HepG2 (cell line): ENCODE results near the gene PPRC1. TPM values are rescaled to one million over a fixed set of nuclear protein-coding genes. Genes with fewer than 3 reads are reported as not detected.

Experiments
- ARID3A ChIP-seq: IDR thresholded peaks from 2 replicates; pipeline ENCODE4 v1.6.1; 2012; ENCODE audit warnings: low read depth, low read length, improper control_type of control experiment
- BRCA1 ChIP-seq: sonication (generic); formaldehyde crosslinking; IDR thresholded peaks from 2 replicates; pipeline ENCODE4 v1.4.0; 2020; ENCODE audit warnings: missing genetic modification reagents
- HES4 ChIP-seq: sonication (generic); formaldehyde crosslinking; IDR thresholded peaks from 2 replicates; pipeline ENCODE4 v1.9.0; 2021; ENCODE audit warnings: mild to moderate bottlenecking, missing genetic modification reagents, borderline replicate concordance
- HOXA7 ChIP-seq: sonication (generic); formaldehyde crosslinking; IDR thresholded peaks from 2 replicates; pipeline ENCODE4 v1.8.1; 2022; ENCODE audit warnings: mild to moderate bottlenecking, missing genetic modification reagents, moderate library complexity
- IKZF1 ChIP-seq: fragments of 450-650 bp; IDR thresholded peaks from 2 replicates; pipeline ENCODE4 v1.7.1; 2016
- JUNB ChIP-seq: sonication (generic); formaldehyde crosslinking; IDR thresholded peaks from 2 replicates; pipeline ENCODE4 v1.8.0; 2022; ENCODE audit warnings: missing genetic modification reagents, mild to moderate bottlenecking, borderline replicate concordance
- MTA1 ChIP-seq: sonication (generic); formaldehyde crosslinking; IDR thresholded peaks from 2 replicates; pipeline ENCODE4 v1.4.0; 2020; ENCODE audit warnings: missing genetic modification reagents, mild to moderate bottlenecking, borderline replicate concordance
- MXD4 ChIP-seq: IDR thresholded peaks from 2 replicates; pipeline ENCODE4 v1.6.1; 2016; ENCODE audit warnings: mild to moderate bottlenecking, missing biosample characterization, missing genetic modification reagents
- POLR2G ChIP-seq: fragments of 200-400 bp; formaldehyde crosslinking; IDR thresholded peaks from 2 replicates; pipeline ENCODE4 v1.6.1; 2018; ENCODE audit warnings: mild to moderate bottlenecking, low read depth, low read length, moderate library complexity
- RAD51 ChIP-seq: fragments of 450-650 bp; IDR thresholded peaks from 2 replicates; pipeline ENCODE4 v1.6.1; 2016; ENCODE audit warnings: borderline replicate concordance
- SCMH1 ChIP-seq: sonication (generic); formaldehyde crosslinking; IDR thresholded peaks from 2 replicates; pipeline ENCODE4 v1.9.0; 2021; ENCODE audit warnings: missing genetic modification reagents, mild to moderate bottlenecking, borderline replicate concordance
- SETDB1 ChIP-seq: sonication (generic); formaldehyde crosslinking; IDR thresholded peaks from 2 replicates; pipeline ENCODE4 v1.5.1; 2020; ENCODE audit warnings: missing genetic modification reagents, mild to moderate bottlenecking, borderline replicate concordance
- SP1 ChIP-seq, 2 experiments: fragments of 450-650 bp in 1 of 2; sonication (generic) in 1 of 2; formaldehyde crosslinking in 1 of 2; IDR thresholded peaks; 2 replicates each; pipeline versions ENCODE4 v1.4.0 to v1.6.1; 2016 to 2020; ENCODE audit warnings: missing genetic modification reagents in 1 of 2
- STAT6 ChIP-seq: sonication (generic); formaldehyde crosslinking; IDR thresholded peaks from 2 replicates; pipeline ENCODE4 v1.4.0; 2020; ENCODE audit warnings: missing genetic modification reagents, mild to moderate bottlenecking, borderline replicate concordance
- U2AF1 ChIP-seq: fragments of 200-400 bp; formaldehyde crosslinking; optimal IDR thresholded peaks from 2 replicates; pipeline ENCODE3; 2017; ENCODE audit warnings: mild to moderate bottlenecking, low read depth, low read length
- ZFAT ChIP-seq: sonication (generic); formaldehyde crosslinking; conservative IDR thresholded peaks from 2 replicates; pipeline ENCODE4 v1.8.1; 2023; ENCODE audit warnings: missing genetic modification reagents, inconsistent platforms
- ZNF230 ChIP-seq: sonication (generic); formaldehyde crosslinking; IDR thresholded peaks from 2 replicates; pipeline ENCODE4 v1.4.0; 2020; ENCODE audit warnings: mild to moderate bottlenecking, missing genetic modification reagents
- ZNF547 ChIP-seq: sonication (generic); formaldehyde crosslinking; IDR thresholded peaks from 2 replicates; pipeline ENCODE4 v1.5.1; 2020; ENCODE audit warnings: mild to moderate bottlenecking, missing genetic modification reagents
- ZNF556 ChIP-seq: sonication (generic); formaldehyde crosslinking; IDR thresholded peaks from 2 replicates; pipeline ENCODE4 v1.4.0; 2020; ENCODE audit warnings: mild to moderate bottlenecking, missing genetic modification reagents, borderline replicate concordance
- ZNF614 ChIP-seq: IDR thresholded peaks from 2 replicates; pipeline ENCODE4 v1.6.1; 2018; ENCODE audit warnings: missing biosample characterization, missing genetic modification reagents, inconsistent platforms, borderline replicate concordance
- polyA plus RNA-seq, 8 experiments: library from polyadenylated mRNA; depleted of rRNA in 3 of 8; stranded (reverse) in 7 of 8; unstranded in 1 of 8; fragments of >200 nt; fragmentation: Illumina TruSeq in 4 of 8; extraction: Trizol in 4 of 8; gene quantifications; 2 replicates each; pipeline versions ENCODE4 v1.2.1 to v1.2.3, GENCODE V29; 2011 to 2016; ENCODE audit warnings: low read depth in 4 of 8, missing spikeins in 1 of 8, mixed read lengths in 1 of 8; ENCODE audit not compliant: insufficient read depth in 1 of 8
- total RNA-seq, 5 experiments: library from RNA; depleted of rRNA; stranded (reverse); fragments of >200 nt; fragmentation: Illumina TruSeq; extraction: Trizol; gene quantifications; 2 replicates each; pipeline ENCODE4 v1.2.3, GENCODE V29; 2016; ENCODE audit warnings: low read depth in 1 of 5
- TF ChIP-seq, protein P1 (sequence below): sonication (generic); formaldehyde crosslinking; IDR thresholded peaks from 2 replicates; pipeline ENCODE4 v1.4.0; 2020; ENCODE audit warnings: missing genetic modification reagents, borderline replicate concordance

Gene PPRC1
- total and polyA plus RNA-seq, 2 of the 13 experiments (the other 11 are each of a cell fraction or from before 2014, with no cell fraction given), result 18.7 to 24.2 TPM

DNA sequence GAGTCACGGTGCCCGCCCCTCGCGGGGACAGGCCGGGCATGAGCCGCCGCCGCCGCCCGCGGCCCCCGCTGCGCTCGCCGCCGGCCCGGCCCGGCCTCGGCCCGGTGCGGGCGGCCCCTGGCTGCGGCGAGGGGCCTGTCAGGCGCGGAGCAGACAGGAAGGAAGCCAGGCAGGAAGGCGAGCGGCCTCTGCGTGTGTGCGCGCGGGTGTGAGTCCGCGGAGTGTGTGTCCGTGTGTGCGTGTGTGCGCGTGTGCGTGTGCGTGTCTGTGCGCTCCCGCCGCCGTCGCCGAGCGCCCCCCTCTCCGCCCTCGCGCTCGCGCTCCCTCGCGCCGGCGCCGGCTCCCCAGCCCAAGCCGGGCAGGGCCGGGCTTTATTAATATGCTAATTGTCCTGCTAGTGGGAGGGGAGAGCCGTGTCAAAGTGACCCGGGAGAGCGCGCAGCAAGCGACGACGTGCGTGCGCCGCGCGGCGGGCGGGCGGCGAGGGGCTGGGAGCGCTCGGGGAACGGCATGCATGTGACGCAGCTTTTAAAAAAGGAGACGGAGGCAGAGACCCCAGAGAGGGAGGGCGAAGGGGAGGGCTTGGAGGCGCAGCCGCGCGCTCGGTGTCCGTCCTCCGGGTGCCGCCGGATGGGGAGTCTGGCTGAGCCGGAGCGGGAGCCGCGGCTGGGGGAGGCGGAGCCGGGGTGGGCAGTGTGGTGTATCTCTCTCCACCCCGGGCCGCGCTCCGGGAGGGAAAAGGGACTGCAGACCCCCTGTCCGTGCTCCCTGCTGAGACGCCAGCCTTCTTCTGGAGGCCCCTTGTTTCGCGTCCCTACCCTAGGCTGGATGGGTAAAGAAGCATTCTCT, 12.5 kb upstream of the PPRC1 start, which contains the start of gene LDB1 (continued):
- TF ChIP-seq STAT6 (CRISPR knock-in tag), result no peak
- peak; percentile 32; the same call in 1 of the 2 replicates for TF ChIP-seq ARID3A
- no peak for TF ChIP-seq SETDB1
- no peak for TF ChIP-seq HOXA7 (CRISPR knock-in tag)
- peak; percentile 59; the same call in 1 of the 2 replicates for TF ChIP-seq ZNF614 (CRISPR knock-in tag)
- TF ChIP-seq ZNF547 (CRISPR knock-in tag), result 0 out of 2 replicates have a peak, but pooled peaks have one; percentile 25
- no peak for TF ChIP-seq ZFAT
- no peak for TF ChIP-seq BRCA1 (CRISPR knock-in tag)
- no peak for TF ChIP-seq U2AF1
- TF ChIP-seq MXD4 (CRISPR knock-in tag), result 0 out of 2 replicates have a peak, but pooled peaks have one; percentile 32
- no peak for TF ChIP-seq IKZF1
- no peak for TF ChIP-seq RAD51
- TF ChIP-seq SCMH1 (CRISPR knock-in tag), result no peak
- no peak for TF ChIP-seq HES4 (CRISPR knock-in tag)
- TF ChIP-seq, protein P1, sequence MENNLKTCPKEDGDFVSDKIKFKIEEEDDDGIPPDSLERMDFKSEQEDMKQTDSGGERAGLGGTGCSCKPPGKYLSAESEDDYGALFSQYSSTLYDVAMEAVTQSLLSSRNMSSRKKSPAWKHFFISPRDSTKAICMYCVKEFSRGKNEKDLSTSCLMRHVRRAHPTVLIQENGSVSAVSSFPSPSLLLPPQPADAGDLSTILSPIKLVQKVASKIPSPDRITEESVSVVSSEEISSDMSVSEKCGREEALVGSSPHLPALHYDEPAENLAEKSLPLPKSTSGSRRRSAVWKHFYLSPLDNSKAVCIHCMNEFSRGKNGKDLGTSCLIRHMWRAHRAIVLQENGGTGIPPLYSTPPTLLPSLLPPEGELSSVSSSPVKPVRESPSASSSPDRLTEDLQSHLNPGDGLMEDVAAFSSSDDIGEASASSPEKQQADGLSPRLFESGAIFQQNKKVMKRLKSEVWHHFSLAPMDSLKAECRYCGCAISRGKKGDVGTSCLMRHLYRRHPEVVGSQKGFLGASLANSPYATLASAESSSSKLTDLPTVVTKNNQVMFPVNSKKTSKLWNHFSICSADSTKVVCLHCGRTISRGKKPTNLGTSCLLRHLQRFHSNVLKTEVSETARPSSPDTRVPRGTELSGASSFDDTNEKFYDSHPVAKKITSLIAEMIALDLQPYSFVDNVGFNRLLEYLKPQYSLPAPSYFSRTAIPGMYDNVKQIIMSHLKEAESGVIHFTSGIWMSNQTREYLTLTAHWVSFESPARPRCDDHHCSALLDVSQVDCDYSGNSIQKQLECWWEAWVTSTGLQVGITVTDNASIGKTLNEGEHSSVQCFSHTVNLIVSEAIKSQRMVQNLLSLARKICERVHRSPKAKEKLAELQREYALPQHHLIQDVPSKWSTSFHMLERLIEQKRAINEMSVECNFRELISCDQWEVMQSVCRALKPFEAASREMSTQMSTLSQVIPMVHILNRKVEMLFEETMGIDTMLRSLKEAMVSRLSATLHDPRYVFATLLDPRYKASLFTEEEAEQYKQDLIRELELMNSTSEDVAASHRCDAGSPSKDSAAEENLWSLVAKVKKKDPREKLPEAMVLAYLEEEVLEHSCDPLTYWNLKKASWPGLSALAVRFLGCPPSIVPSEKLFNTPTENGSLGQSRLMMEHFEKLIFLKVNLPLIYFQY (CRISPR knock-in tag), result no peak; the same call in 1 of the 2 replicates
- no peak for TF ChIP-seq MTA1
- TF ChIP-seq ZNF230, result peak; percentile 62; the same call in 1 of the 2 replicates
- TF ChIP-seq ZNF556 (CRISPR knock-in tag), result no peak
- TF ChIP-seq SP1 (IDR thresholded peaks at IDR 0.05), result no peak
- TF ChIP-seq SP1 (CRISPR knock-in tag; IDR thresholded peaks at IDR 0.05), result no peak; the same call in 1 of the 2 replicates
- TF ChIP-seq JUNB (CRISPR knock-in tag), result no peak
- peak; percentile 58; the same call in 1 of the 2 replicates for TF ChIP-seq POLR2G
